HG03108 (cell line): ENCODE results near the gene H6PD.
"Not testable (repeated sequence)": the region's sequence is repeated elsewhere in the genome, so short reads cannot be mapped to it uniquely, and the experiment has no call there.

Experiments
- ATAC-seq: cut with Tn5 transposase; IDR thresholded peaks from one replicate; pipeline ENCODE4 v1.9.1; 2021; ENCODE audit warnings: moderate library complexity; ENCODE audit not compliant: unreplicated experiment

Gene H6PD

DNA sequence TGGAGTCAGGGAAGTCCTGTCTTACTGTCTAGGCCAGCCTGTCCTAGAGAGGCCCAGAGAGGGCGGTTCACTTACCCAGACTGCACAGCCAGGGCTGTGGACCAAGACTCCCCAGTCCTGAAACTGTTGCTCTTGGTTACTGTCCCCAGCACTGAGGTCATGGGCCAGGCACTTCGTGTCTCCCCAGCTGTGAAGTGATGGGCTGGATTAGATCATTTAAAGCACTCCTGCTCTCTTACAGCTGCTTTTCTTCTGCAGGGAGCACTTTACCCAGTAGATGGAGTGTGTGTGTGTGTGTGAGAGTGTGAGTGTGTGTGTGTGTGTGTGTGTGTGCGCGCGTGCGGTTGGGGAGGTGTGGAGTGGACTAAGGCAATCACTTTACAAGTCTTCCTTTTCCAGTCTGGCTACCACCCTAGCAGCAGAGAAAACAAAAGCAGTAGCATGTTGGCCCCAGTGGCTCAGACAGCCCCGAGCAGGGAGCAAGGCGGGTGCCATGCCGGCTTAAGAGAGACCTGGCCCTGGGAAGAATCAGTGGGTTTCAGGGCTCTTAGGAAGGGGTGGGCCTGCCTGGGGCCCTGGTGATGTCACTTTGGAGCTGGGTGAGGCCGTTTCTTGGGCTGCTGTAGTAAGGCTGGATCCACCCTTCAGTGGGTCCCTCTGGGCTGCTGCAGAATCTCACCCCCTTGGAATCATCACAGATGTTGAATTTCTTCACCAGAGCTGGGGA lies 60.5 kb downstream of the H6PD start:
- no peak for ATAC-seq

GRCh38 chr1:9295884-9296283 lies 61.3 kb downstream of the H6PD start:
- ATAC-seq: no peak

DNA sequence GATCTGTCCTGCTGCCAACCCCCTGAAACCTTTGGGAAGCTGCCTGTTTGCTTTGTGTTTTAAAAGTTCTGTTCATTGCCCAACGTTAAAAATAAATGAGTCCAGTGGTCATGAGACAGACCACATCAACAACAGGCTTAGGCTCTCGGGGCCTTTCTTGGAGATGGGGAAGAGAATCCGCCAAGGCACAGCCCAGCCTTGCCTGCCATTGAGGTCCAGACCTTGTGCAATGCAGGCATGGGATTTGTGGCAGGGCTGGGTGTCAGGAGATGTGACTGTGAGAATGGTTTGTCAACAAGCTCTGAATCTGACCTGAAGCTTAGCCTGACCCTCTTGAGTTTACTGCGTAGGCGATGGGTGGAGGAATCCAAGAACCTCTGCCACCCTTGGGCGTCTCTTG lies 62.3 kb downstream of the H6PD start:
- ATAC-seq: no peak

GRCh38 chr1:9297831-9298230 lies 63.3 kb downstream of the H6PD start:
- ATAC-seq: no peak

- no peak for ATAC-seq
These were observed 63.7 kb downstream of the H6PD start for GRCh38 chr1:9298282-9298681.

GRCh38 chr1:9299571-9300541 lies 65.3 kb downstream of the H6PD start:
- not testable (repeated sequence) for ATAC-seq

- no peak for ATAC-seq
These were observed 66.0 kb downstream of the H6PD start for GRCh38 chr1:9300573-9300972.

DNA sequence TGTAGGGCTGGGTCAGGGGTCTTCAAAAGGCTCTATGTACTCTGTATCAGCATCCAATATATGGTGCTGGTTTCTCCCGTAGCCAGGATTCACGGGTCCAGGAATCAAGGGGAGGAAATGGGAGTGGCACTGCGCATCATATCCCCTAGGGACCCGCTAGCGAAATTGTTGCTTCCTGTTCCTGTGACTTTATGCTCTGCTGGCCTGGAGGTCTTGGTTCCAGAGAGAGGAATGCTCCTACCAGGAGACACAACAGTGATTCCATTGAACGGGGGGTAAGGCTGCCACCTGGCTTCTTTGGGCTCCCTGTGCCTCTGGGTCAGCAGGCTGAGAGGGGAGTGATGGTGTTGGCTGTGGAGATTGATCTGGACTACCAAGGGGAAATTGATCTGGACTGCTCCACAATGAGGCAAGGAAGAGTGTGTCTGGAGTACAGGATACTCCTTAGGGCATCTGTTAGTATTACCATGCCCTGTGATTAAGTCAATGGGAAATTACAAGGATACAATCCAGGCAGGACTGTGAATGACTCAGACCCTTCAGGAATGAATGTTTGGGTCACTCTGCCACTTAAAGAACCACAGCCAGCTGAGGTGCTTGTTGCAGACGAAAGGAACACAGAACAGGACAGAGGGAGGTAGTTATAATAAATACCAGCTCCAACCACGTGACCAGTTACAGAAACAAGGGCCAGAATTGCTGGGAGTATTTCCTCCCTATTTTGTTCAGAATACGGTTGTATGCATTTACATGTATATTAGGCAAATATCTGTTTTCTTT lies 68.4 kb downstream of the H6PD start:
- no peak for ATAC-seq

DNA sequence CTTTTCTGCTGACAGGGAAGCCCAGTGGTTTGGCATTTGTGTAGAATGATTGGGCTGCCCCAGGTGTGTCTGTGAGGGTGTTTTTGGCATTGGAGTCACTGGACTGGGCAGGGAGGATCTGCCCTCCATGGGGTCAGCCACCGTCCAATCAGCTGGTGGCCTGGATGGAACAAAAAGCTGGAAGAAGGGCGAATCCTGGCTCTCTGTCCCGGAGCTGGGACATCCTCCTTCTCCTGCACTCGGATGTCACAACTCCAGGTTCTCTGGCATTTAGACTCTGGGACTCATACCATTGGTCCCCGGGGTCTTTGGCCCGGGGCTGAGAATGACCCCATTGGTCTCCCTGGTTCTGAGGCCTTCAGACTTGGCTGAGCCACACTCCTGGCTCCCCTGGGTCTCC lies 69.3 kb downstream of the H6PD start:
- ATAC-seq: no peak

DNA sequence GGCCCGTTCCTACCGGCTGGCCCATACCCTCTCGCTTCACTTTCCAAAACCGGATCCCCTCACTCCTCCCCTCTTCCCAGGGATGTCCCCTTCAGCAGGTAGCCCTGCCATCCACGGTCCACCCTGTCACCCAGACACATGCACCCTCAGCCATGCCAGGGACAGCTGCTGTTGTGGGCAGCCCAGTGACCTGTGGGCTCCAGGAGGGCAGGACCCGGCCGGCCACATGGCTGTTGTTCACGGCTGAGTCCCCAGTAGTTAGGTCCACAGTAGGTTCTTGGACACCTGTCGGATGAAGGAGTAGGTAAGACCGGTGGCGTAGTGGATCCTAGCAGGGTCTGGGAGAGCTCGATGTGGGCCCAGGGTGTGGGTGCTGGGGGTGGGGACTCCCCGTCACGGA lies 70.6 kb downstream of the H6PD start:
- no peak for ATAC-seq

- ATAC-seq: no peak
These were observed 71.4 kb downstream of the H6PD start for GRCh38 chr1:9306006-9306405.

DNA sequence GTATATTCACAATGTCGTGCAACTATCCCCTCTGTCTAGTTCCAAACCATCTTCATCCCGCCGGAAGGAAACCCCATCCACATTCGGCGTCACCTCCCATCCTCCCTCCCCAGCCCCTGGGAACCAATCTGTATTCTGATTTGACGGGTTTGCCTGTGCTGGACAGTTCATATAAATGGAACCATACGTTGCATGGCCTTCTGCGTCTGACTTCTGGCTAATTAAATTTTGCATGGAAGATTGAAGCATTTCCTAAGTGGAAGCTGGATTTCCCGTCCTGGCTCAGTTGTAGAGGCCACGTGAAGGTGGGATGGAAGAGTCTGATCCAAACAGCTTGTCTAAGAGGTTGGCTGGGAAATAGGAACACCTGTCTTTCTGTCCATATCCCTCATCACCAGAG lies 72.7 kb downstream of the H6PD start:
- ATAC-seq: no peak

- no peak for ATAC-seq
These were observed 73.7 kb downstream of the H6PD start for GRCh38 chr1:9308236-9308785.

DNA sequence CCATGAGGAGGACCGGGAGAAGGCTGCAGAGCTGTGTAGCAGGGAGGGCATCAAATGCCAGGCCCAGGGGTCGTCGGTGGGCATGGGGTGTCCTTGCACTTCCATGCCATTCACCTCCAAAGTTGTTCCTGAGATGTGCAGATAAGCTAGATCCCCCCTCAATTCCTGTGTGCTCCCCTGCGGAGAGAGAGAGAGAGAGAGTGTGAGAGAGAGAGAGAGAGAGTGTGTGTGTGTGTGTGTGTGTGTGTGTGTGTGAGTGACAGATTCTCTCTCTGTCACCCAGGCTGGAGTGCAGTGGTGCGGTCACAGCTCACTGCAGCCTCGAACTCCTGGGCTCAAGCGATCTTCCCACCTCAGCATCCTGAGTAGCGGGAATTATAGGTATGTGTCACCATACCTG lies 74.5 kb downstream of the H6PD start:
- no peak for ATAC-seq

DNA sequence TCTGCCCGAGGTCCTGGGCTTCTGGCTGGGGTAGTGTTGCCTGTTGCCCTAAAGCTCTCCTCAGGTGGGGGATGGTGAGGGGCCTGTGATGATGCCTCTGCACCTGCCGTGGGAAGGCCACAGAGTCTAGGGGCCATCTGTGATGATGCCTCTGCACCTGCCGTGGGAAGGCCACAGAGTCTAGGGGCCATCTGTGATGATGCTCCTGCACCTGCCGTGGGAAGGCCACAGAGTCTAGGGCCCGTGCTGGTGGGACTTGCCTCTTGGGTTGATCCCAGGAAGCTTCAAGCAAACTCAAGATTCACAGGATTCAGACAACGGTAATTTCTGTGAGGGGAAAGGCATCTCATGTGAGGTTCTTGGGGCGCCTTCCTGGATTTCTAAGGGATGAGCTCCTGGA lies 75.4 kb downstream of the H6PD start:
- no peak for ATAC-seq

DNA sequence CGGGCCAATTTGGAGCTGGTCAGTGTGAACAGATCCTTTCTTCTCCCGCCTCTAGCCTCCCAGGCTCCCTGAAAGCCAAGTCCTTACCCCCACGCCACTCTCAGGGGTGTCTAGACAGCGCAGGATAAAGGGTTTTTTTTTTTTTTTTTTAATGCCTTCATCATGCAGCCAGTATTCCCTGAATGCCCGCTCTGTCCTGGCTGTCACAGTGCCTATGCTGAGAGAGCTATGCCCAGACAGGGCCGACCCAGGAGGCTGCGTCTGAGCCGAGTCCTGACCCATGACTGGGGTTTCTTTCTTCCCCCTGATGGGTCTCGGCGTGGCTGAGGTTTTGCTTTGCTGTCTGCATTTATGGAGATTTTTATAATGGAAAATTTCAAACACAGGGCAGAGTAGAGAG lies 76.5 kb downstream of the H6PD start:
- ATAC-seq: no peak

DNA sequence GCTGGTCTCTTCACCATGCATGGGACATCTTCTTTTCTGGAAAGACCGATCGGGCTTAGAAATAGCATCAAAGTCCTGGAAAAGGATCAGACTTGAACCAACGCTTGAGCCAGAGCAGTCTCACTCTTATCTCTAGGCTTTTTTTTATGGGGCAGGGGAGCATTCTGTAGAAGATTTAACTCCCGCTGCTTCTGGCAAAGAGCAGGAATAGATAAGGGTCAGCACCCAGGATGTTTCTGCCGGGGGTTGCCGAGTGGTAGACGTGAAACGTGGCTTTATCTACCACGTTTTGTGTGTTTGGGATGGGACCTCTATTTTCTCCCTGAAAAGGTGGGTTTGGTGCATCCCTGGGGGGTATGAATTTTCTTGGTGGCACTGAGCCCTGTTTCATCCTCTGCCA lies 76.9 kb downstream of the H6PD start:
- no peak for ATAC-seq

DNA sequence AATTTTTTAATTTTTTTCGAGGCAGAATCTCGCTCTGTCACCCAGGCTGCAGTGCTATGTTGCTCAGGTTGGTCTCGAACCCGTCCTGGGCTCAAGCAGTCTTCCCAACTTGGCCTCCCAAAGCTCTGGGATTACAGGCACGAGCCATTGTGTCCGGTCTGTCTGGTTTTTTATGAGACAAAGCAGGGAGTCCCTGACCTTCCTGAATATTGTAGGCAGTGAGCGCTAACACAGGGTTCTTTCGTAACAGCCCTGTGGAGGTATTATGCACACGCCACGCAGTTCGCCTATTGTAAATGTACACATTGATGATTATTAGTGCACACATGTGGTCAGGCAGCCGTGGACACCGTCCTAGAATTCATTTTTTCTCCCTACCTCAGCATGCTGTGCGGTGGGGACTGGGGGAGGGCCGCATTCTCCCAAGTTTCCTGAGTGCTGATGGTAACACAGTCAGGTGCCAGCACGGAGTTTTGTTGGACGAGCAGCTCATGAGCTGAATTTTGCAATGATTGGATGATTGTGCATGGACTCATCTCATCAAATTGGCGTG lies 77.7 kb downstream of the H6PD start:
- ATAC-seq: no peak

DNA sequence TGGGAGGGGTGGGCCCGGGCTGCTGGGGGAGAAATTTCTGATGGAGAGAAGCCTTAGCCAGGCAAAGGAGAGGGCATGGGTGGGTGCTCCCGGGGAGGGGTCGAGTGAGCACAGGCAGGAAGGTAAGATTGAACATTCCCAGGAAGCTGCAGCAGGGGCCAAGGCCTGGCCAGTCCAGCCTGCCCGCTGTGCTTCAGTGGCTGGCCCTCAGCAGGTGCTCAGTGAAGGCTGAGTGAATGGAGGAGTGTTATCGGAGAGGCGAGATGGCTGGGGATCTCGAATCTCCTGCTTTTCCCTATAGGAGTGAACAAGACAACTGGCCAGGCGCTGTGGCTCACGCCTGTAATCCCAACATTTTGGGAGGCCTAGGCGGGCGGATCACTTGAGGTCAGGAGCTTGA lies 79.0 kb downstream of the H6PD start:
- no peak for ATAC-seq

- ATAC-seq: no peak
These were observed 79.5 kb downstream of the H6PD start for GRCh38 chr1:9314111-9314510.
